Neural cell (in vitro differentiated cells): ENCODE data around the gene LCE3C. TPM values are rescaled to one million over a fixed set of nuclear protein-coding genes. Genes with fewer than 3 reads are reported as not detected.

Experiments
- H2AFZ ChIP-seq: fragments of 200-600, 300-800 bp; sonication (generic), shearing (Covaris generic); 2 replicates; pipeline ENCODE4 v1.6.0; 2014; ENCODE audit warnings: low read depth, mild to moderate bottlenecking, antibody characterized with exemption, low read length, moderate library complexity
- H3F3A ChIP-seq: fragments of 200-600 bp; shearing (Covaris generic); 2 replicates; pipeline ENCODE4 v1.6.1; 2016; ENCODE audit warnings: mild to moderate bottlenecking, moderate library complexity, mixed read lengths, antibody characterized with exemption, low read length; ENCODE audit not compliant: insufficient read depth, poor library complexity, severe bottlenecking
- H3K27ac ChIP-seq: fragments of 200-600, 300-800 bp; sonication (generic), shearing (Covaris generic); 2 replicates; pipeline ENCODE4 v1.5.1; 2014; ENCODE audit warnings: mild to moderate bottlenecking, low read length, moderate library complexity
- H3K27me3 ChIP-seq: fragments of 300-800, 200-600 bp; sonication (generic), shearing (Covaris generic); 2 replicates; pipeline ENCODE4 v1.6.0; 2014; ENCODE audit warnings: mild to moderate bottlenecking, low read depth, low read length, moderate library complexity; ENCODE audit not compliant: insufficient read depth
- H3K36me3 ChIP-seq: fragments of 300-800, 200-600 bp; sonication (generic), shearing (Covaris generic); 2 replicates; pipeline ENCODE4 v1.5.1; 2014; ENCODE audit warnings: mild to moderate bottlenecking, antibody characterized with exemption, low read length, moderate library complexity; ENCODE audit not compliant: insufficient read depth
- H3K4me2 ChIP-seq: fragments of 300-800, 200-600 bp; sonication (generic), shearing (Covaris generic); 2 replicates; pipeline ENCODE4 v1.6.0; 2014; ENCODE audit warnings: mild to moderate bottlenecking, low read length
- H3K4me3 ChIP-seq: fragments of 300-800, 200-600 bp; sonication (generic), shearing (Covaris generic); 2 replicates; pipeline ENCODE4 v1.5.1; 2014; ENCODE audit warnings: mild to moderate bottlenecking, low read length, moderate library complexity
- H3K79me2 ChIP-seq: fragments of 200-600 bp; shearing (Covaris generic); replicated peaks from 2 replicates; pipeline ENCODE4 v1.6.0; 2014; ENCODE audit warnings: mild to moderate bottlenecking, low read length, moderate library complexity; ENCODE audit not compliant: insufficient read depth
- H3K9ac ChIP-seq: fragments of 300-800, 200-600 bp; sonication (generic), shearing (Covaris generic); 2 replicates; pipeline ENCODE4 v1.6.1; 2016; ENCODE audit warnings: mild to moderate bottlenecking, low read length, mixed read lengths
- H3K9me2 ChIP-seq: fragments of 200-600 bp; shearing (Covaris generic); 2 replicates; pipeline ENCODE4 v1.6.1; 2016; ENCODE audit warnings: mild to moderate bottlenecking, low read length, mixed read lengths; ENCODE audit not compliant: insufficient read depth
- H3K9me3 ChIP-seq: fragments of 200-600, 300-800 bp; sonication (generic), shearing (Covaris generic); 2 replicates; pipeline ENCODE4 v1.6.1; 2016; ENCODE audit warnings: mild to moderate bottlenecking, mixed run types, low read length, moderate library complexity, mixed read lengths
- H4K20me1 ChIP-seq: fragments of 200-600 bp; shearing (Covaris generic); 2 replicates; pipeline ENCODE4 v1.6.1; 2016; ENCODE audit warnings: mild to moderate bottlenecking, mixed run types; ENCODE audit not compliant: insufficient read depth
- EP300 ChIP-seq: fragments of 450-650 bp; conservative IDR thresholded peaks from 2 replicates; pipeline ENCODE4 v1.6.1; 2014; ENCODE audit warnings: antibody characterized with exemption, mild to moderate bottlenecking, moderate library complexity; ENCODE audit not compliant: poor library complexity, severe bottlenecking
- EZH2 ChIP-seq: fragments of 200-600, 300-800 bp; shearing (Covaris generic), sonication (generic); IDR thresholded peaks from 2 replicates; pipeline ENCODE4 v1.6.1; 2014; ENCODE audit warnings: antibody characterized with exemption, low read length, borderline replicate concordance, mild to moderate bottlenecking; ENCODE audit not compliant: insufficient read depth, poor library complexity, severe bottlenecking
- MXI1 ChIP-seq: fragments of 450-650 bp; conservative IDR thresholded peaks from 2 replicates; pipeline ENCODE4 v1.6.1; 2014; ENCODE audit warnings: antibody characterized with exemption, mild to moderate bottlenecking; ENCODE audit not compliant: poor library complexity, severe bottlenecking
- POLR2AphosphoS5 ChIP-seq: IDR thresholded peaks from 2 replicates; pipeline ENCODE4 v1.6.1; 2012
- RAD21 ChIP-seq: fragments of 450-650 bp; conservative IDR thresholded peaks from 2 replicates; pipeline ENCODE4 v1.6.1; 2014; ENCODE audit warnings: antibody characterized with exemption, mild to moderate bottlenecking, moderate library complexity
- SMC3 ChIP-seq: fragments of 450-650 bp; conservative IDR thresholded peaks from 2 replicates; pipeline ENCODE4 v1.6.1; 2014; ENCODE audit warnings: antibody characterized with exemption, mild to moderate bottlenecking, moderate library complexity; ENCODE audit not compliant: poor library complexity
- TAF1 ChIP-seq: IDR thresholded peaks from 2 replicates; pipeline ENCODE4 v1.6.1; 2012; ENCODE audit warnings: low read depth
- polyA plus RNA-seq: library from polyadenylated mRNA; depleted of rRNA; stranded (reverse); fragments of >200 nt; gene quantifications from 2 replicates; pipeline ENCODE4 v1.2.3, GENCODE V29; 2014
- TF ChIP-seq, protein P1 (sequence below): fragments of 450-650 bp; IDR thresholded peaks from 2 replicates; pipeline ENCODE4 v1.5.1; 2014; ENCODE audit warnings: antibody characterized with exemption, mild to moderate bottlenecking, moderate library complexity; ENCODE audit not compliant: poor library complexity, severe bottlenecking
- TF ChIP-seq, protein P2 (sequence below): IDR thresholded peaks from 2 replicates; pipeline ENCODE4 v1.6.1; 2012; ENCODE audit warnings: borderline replicate concordance

Gene LCE3C
- polyA plus RNA-seq, 1 donor from 2014 or later: not detected

DNA sequence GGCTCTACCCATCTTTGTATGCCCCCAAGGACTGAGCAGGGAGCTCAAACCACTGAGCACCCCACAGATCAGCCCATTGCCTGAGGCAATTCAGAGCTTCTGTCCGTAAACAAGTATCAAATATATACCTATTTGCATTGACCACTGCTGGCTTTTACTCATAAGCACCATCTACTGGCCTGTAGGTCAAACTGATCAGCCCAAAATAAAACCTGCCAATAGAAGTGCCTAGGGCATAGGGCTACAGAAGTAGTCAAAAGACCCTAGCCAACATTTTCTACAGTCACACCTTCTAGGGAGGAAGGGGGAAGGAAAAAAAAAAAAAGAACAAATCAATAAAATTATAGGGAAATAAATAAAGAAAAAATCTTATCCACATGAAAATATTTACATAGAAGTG is 14.4 kb upstream of the LCE3C start:
- TF ChIP-seq, protein P1, sequence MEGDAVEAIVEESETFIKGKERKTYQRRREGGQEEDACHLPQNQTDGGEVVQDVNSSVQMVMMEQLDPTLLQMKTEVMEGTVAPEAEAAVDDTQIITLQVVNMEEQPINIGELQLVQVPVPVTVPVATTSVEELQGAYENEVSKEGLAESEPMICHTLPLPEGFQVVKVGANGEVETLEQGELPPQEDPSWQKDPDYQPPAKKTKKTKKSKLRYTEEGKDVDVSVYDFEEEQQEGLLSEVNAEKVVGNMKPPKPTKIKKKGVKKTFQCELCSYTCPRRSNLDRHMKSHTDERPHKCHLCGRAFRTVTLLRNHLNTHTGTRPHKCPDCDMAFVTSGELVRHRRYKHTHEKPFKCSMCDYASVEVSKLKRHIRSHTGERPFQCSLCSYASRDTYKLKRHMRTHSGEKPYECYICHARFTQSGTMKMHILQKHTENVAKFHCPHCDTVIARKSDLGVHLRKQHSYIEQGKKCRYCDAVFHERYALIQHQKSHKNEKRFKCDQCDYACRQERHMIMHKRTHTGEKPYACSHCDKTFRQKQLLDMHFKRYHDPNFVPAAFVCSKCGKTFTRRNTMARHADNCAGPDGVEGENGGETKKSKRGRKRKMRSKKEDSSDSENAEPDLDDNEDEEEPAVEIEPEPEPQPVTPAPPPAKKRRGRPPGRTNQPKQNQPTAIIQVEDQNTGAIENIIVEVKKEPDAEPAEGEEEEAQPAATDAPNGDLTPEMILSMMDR: no peak
- TF ChIP-seq, protein P2, sequence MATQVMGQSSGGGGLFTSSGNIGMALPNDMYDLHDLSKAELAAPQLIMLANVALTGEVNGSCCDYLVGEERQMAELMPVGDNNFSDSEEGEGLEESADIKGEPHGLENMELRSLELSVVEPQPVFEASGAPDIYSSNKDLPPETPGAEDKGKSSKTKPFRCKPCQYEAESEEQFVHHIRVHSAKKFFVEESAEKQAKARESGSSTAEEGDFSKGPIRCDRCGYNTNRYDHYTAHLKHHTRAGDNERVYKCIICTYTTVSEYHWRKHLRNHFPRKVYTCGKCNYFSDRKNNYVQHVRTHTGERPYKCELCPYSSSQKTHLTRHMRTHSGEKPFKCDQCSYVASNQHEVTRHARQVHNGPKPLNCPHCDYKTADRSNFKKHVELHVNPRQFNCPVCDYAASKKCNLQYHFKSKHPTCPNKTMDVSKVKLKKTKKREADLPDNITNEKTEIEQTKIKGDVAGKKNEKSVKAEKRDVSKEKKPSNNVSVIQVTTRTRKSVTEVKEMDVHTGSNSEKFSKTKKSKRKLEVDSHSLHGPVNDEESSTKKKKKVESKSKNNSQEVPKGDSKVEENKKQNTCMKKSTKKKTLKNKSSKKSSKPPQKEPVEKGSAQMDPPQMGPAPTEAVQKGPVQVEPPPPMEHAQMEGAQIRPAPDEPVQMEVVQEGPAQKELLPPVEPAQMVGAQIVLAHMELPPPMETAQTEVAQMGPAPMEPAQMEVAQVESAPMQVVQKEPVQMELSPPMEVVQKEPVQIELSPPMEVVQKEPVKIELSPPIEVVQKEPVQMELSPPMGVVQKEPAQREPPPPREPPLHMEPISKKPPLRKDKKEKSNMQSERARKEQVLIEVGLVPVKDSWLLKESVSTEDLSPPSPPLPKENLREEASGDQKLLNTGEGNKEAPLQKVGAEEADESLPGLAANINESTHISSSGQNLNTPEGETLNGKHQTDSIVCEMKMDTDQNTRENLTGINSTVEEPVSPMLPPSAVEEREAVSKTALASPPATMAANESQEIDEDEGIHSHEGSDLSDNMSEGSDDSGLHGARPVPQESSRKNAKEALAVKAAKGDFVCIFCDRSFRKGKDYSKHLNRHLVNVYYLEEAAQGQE: no peak
- no peak for TF ChIP-seq EZH2
- no peak for TF ChIP-seq SMC3
- no peak for TF ChIP-seq POLR2AphosphoS5
- TF ChIP-seq RAD21: no peak
- no peak for TF ChIP-seq TAF1
- TF ChIP-seq EP300: no peak
- no peak for TF ChIP-seq MXI1
- Histone ChIP-seq H3K4me2 (no peak overlapping the region), H3K36me3 (no peaks in the 10 kb centered on the region), H3K27me3 (no peaks in the 10 kb centered on the region), H3K4me3 (no peak overlapping the region), H3F3A (no peaks in the 10 kb centered on the region), H3K9me3 (no peaks in the 10 kb centered on the region), H3K9ac (no peak overlapping the region), H3K79me2 (no peaks in the 10 kb centered on the region), H2AFZ (no peak overlapping the region), H3K27ac (no peak overlapping the region), H3K9me2 (no peaks in the 10 kb centered on the region), H4K20me1 (no peaks in the 10 kb centered on the region)

DNA sequence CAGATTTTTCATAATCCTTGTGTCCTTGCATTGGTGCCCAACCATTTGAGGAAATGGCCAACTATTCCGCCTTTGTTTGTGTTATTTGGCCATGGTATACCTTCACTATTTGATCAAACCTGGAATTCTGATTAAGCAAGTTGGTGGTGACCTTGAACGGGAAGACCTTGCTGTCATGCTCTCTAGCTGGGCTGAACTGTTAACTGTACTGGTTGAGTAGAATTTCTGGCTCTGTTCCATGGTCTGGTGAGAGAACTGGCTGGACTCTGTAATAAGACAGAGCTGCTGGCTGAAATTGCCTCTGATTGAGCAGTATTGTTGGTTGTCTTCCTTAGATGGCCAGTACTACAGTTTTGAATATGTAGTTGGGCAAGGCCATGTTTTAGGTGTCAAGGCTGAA is 3.0 kb upstream of the LCE3C start:
- Histone ChIP-seq H3F3A (no peaks in the 10 kb centered on the region), H3K4me2 (no peak overlapping the region), H3K4me3 (no peak overlapping the region), H3K36me3 (no peaks in the 10 kb centered on the region), H3K9me3 (no peaks in the 10 kb centered on the region), H3K79me2 (no peaks in the 10 kb centered on the region), H2AFZ (no peak overlapping the region), H3K9ac (no peak overlapping the region), H4K20me1 (no peaks in the 10 kb centered on the region), H3K9me2 (no peaks in the 10 kb centered on the region), H3K27me3 (no peaks in the 10 kb centered on the region), H3K27ac (no peak overlapping the region)
- TF ChIP-seq RAD21: no peak

DNA sequence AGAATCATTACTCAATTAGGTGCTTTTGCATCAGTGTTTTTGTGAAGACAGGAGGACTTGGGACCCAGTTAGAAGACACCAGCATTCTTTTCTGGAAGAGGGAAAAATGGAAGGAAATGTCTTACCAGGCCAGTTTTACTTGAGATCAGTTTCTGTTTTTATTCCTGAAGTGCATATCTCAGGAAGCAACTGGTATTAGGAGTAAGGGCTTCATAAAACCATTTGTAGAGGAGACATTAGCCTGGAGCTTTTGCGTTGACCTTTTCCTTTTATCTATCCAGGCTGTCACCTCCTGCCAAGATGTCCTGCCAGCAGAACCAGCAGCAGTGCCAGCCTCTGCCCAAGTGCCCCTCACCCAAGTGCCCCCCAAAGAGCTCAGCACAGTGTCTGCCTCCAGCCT is 13.5 kb downstream of the LCE3C start, which contains the start of gene LCE3B:
Gene LCE3B, plus strand, starts transcription at position 301 of the 400 bp plus-strand sequence. Its CDS starts 0 bp downstream, at position 301.
- H3K9me3 ChIP-seq: no peaks in the 10 kb centered on the region
- no peak for TF ChIP-seq POLR2AphosphoS5
- H2AFZ ChIP-seq: no peak within 1 kb of the TSS

More for the DNA sequence above, 13.5 kb downstream of the LCE3C start, which contains the start of gene LCE3B:
- no peaks in the 10 kb centered on the region for H3F3A ChIP-seq
- no peaks in the 10 kb centered on the region for H3K27me3 ChIP-seq
- no peaks in the 10 kb centered on the region for H3K9me2 ChIP-seq
- no peak within 1 kb of the TSS for H3K27ac ChIP-seq
- H3K9ac ChIP-seq: no peak within 1 kb of the TSS
- H3K79me2 ChIP-seq: no peaks in the 10 kb centered on the region
- no peak within 1 kb of the TSS for H3K4me3 ChIP-seq
- H4K20me1 ChIP-seq: no peaks in the 10 kb centered on the region
- no peaks in the 10 kb centered on the region for H3K36me3 ChIP-seq
- no peak within 1 kb of the TSS for H3K4me2 ChIP-seq
